LNCAP (cell line): ENCODE results near the gene GRM8.

Source experiments
- CTCF ChIP-seq: fragments of 450-650 bp; IDR thresholded peaks from 2 replicates; pipeline ENCODE4 v1.5.1; 2017; ENCODE audit warnings: mild to moderate bottlenecking

GRM8 gene

GRCh38 chr7:126578338-126578737 lies 674.4 kb downstream of the GRM8 start:
- TF ChIP-seq CTCF: no peak

GRCh38 chr7:126574276-126575250 lies 678.2 kb downstream of the GRM8 start:
- TF ChIP-seq CTCF: no peak

- TF ChIP-seq CTCF: no peak
Measured at GRCh38 chr7:126570845-126571244, 681.9 kb downstream of the GRM8 start.

- TF ChIP-seq CTCF: no peak
Measured at GRCh38 chr7:126569402-126569801, 683.3 kb downstream of the GRM8 start.

GRCh38 chr7:126557271-126557670 lies 695.5 kb downstream of the GRM8 start:
- no peak for TF ChIP-seq CTCF

GRCh38 chr7:126541406-126541805 lies 711.3 kb downstream of the GRM8 start:
- no peak for TF ChIP-seq CTCF

- no peak for TF ChIP-seq CTCF
Measured at GRCh38 chr7:126535176-126535575, 717.6 kb downstream of the GRM8 start.
